ENCODE data around the gene ANKZF1.

The ANKZF1 gene

GRCh38 chr2:219207884-219208740, 21.5 kb upstream of the ANKZF1 start:
- DNase-seq = no peak

- no peak for DNase-seq
Measured at GRCh38 chr2:219209236-219210195, 20.1 kb upstream of the ANKZF1 start.

GRCh38 chr2:219210196-219210885, 19.3 kb upstream of the ANKZF1 start:
- DNase-seq = no peak

- no peak for DNase-seq
Measured at GRCh38 chr2:219210886-219211362, 18.7 kb upstream of the ANKZF1 start.

- DNase-seq = no peak
Measured at GRCh38 chr2:219213026-219213415, 16.6 kb upstream of the ANKZF1 start.

GRCh38 chr2:219213486-219214071, 16.0 kb upstream of the ANKZF1 start:
- DNase-seq = no peak

- no peak for DNase-seq
Measured at GRCh38 chr2:219214141-219214540, 15.5 kb upstream of the ANKZF1 start.

- no peak for DNase-seq
Measured at GRCh38 chr2:219214786-219215185, 14.8 kb upstream of the ANKZF1 start.

GRCh38 chr2:219215871-219216534, 13.6 kb upstream of the ANKZF1 start:
- DNase-seq = no peak

- DNase-seq = no peak
Measured at GRCh38 chr2:219216535-219216915, 13.1 kb upstream of the ANKZF1 start.

- DNase-seq = peak in 1 of 2 experiments; percentile 20
Measured at GRCh38 chr2:219218217-219218731, 11.3 kb upstream of the ANKZF1 start.

- DNase-seq = peak; percentile 88 to 91
Measured at GRCh38 chr2:219218732-219219701, 10.6 kb upstream of the ANKZF1 start, which contains the start of gene ABCB6. TSS of gene ABCB6 (minus strand) at chr2:219218958. CDS start at chr2:219218673, 285 bp downstream.

- no peak for DNase-seq
Measured at GRCh38 chr2:219219784-219220532, 9.6 kb upstream of the ANKZF1 start.

- no peak for DNase-seq
Measured at GRCh38 chr2:219220652-219221402, 8.8 kb upstream of the ANKZF1 start.

GRCh38 chr2:219221957-219222518, 7.6 kb upstream of the ANKZF1 start:
- DNase-seq = no peak

- no peak for DNase-seq
Measured at GRCh38 chr2:219223831-219224610, 5.6 kb upstream of the ANKZF1 start.

GRCh38 chr2:219225350-219225749, 4.3 kb upstream of the ANKZF1 start:
- DNase-seq = no peak

All from stimulated activated CD4-positive, alpha-beta T cell treated with anti-CD3 and anti-CD28 coated beads, Interleukin-4, amount 100 ng/mL, for 4 hours (primary cell).